SK-N-MC (cell line): ENCODE results near the gene TP53I11.

ENCODE experiments used
- EZH2 ChIP-seq: fragments of 200-600 bp; sonication (generic); IDR thresholded peaks from one replicate; pipeline ENCODE4 v1.6.1; 2017; ENCODE audit warnings: antibody characterized with exemption
- POLR2AphosphoS5 ChIP-seq: IDR thresholded peaks from 2 replicates; pipeline ENCODE4 v1.6.1; 2012; ENCODE audit warnings: mild to moderate bottlenecking, low read depth, low read length, borderline replicate concordance

- TF ChIP-seq EZH2 (no peak), POLR2AphosphoS5 (no peak)
Measured at GRCh38 chr11:44964526-44965209, 14.0 kb upstream of the TP53I11 start.
